Hematopoietic multipotent progenitor cell treated with erythropoietin and hydrocortisone succinate and interleukin-3 and kit ligand, for 4 days (in vitro differentiated cells): ENCODE results near the gene LYST.
"Not testable (repeated sequence)": the region's sequence is repeated elsewhere in the genome, so short reads cannot be mapped to it uniquely, and the experiment has no call there.

Experiments
- DNase-seq: peaks from one replicate; pipeline ENCODE4 v3.0.0-alpha.2; 2015

The LYST gene

GRCh38 chr1:235625831-235626230, 240.9 kb downstream of the LYST start:
- no peak for DNase-seq

GRCh38 chr1:235625340-235625739, 241.4 kb downstream of the LYST start:
- DNase-seq: no peak

GRCh38 chr1:235624721-235625333, 241.9 kb downstream of the LYST start:
- no peak for DNase-seq

GRCh38 chr1:235622936-235623779, 243.5 kb downstream of the LYST start:
- no peak for DNase-seq

GRCh38 chr1:235619149-235619548, 247.6 kb downstream of the LYST start:
- DNase-seq: not testable (repeated sequence)

- no peak for DNase-seq
Observed at GRCh38 chr1:235617808-235618207, 248.9 kb downstream of the LYST start.

- no peak for DNase-seq
Observed at GRCh38 chr1:235617140-235617539, 249.6 kb downstream of the LYST start.

- DNase-seq: no peak
Observed at GRCh38 chr1:235614442-235614954, 252.2 kb downstream of the LYST start.

- no peak for DNase-seq
Observed at GRCh38 chr1:235613602-235614001, 253.1 kb downstream of the LYST start.

GRCh38 chr1:235612761-235613160, 253.9 kb downstream of the LYST start:
- no peak for DNase-seq
